GM19035 (cell line): ENCODE data around the gene YIPF2.
"Not testable (repeated sequence)": the region's sequence is repeated elsewhere in the genome, so short reads cannot be mapped to it uniquely, and the experiment has no call there.

ENCODE experiments used
- ATAC-seq: cut with Tn5 transposase; IDR thresholded peaks from one replicate; pipeline ENCODE4 v1.9.1; 2021; ENCODE audit not compliant: unreplicated experiment

Gene YIPF2

DNA sequence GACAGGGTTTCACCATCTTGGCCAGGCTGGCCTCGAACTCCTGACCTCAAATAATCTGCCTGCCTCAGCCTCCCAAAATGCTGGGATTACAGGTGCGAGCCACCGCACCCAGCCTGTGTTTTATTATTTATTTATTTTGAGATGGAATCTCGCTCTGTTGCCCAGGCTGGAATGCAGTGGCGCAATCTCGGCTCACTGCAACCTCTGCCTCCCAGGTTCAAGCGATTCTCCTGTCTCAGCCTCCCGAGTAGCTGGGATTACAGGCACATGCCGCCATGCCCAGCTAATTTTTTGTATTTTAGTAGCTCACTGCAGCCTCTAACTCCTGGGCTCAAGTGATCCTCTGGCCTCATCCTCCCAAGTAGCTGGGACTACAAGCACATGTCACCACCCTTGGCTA lies 50.8 kb downstream of the YIPF2 start:
- ATAC-seq, result not testable (repeated sequence)

DNA sequence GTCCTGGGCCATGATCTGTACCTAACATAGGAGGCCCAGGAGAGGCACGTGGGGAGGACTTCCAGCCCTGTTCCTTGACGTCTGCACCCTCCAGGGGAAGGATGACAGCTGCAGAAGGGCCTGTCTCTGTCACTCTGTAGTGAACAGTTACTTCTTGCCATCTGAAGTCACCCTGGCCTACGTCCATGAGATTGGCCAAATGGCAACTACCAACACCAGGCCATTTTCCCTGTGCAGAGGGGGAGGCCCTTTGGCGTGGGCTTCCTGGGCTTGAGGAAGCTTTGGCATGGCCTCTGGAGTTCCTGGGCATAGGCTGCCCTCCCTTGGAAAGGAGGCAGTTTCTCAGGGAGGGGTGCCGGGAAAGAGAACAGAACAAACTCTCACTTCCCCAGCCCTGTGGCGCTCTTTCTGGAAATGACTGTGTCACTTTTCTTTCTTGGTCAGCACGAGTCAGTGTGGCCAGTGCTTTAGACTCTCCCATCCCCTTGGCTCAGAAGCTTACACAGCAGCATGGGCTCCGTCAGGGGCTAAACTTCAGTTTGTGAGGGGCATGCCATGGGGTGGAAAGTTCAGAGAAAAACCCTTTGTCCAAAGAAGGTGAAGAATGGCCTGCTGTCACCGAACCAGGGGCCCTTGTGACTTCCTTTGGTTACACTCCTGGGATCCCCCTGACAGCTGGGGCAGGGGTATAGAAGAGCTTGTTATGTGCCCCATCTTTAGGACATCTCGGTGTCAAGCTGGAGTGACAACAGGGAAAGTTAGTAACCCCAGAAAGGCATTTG lies 51.8 kb downstream of the YIPF2 start:
- ATAC-seq, result peak; percentile 52

DNA sequence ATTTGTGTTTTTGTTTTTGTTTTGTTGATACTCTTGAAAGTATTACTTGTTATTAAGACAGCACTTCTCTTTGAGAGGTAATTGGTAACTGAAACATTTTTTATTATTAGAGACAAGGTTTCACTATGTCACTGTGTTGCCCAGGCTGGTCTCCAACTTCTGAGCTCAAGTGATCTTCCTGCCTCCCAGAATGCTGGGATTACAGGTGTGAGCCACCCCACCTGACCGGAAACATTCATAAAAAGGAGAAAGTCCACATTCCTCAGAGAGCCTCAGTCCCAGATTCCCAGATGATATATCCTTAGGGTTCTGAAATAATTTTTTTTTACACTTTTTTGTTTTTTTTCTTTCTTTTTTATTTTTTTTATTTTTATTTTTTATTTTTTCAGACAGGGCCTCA lies 54.4 kb downstream of the YIPF2 start:
- ATAC-seq, result no peak

- ATAC-seq, result no peak
Observed at GRCh38 chr19:10872546-10873107, 55.8 kb downstream of the YIPF2 start.
